GM18502 (cell line): ENCODE results near the gene DCP1A.
"Not testable (repeated sequence)": the region's sequence is repeated elsewhere in the genome, so short reads cannot be mapped to it uniquely, and the experiment has no call there.

Source experiments
- ATAC-seq: cut with Tn5 transposase; IDR thresholded peaks from one replicate; pipeline ENCODE4 v1.9.1; 2021; ENCODE audit warnings: mild to moderate bottlenecking; ENCODE audit not compliant: unreplicated experiment, poor library complexity

DCP1A gene

GRCh38 chr3:53347261-53348064 is at the start of gene DCP1A:
DCP1A (minus strand) TSS chr3:53347543; CDS start chr3:53347517, 26 bp downstream.
- peak; percentile 97 for ATAC-seq

GRCh38 chr3:53384465-53385423 is 37.4 kb upstream of the DCP1A start:
- ATAC-seq: no peak

GRCh38 chr3:53382106-53382505 is 34.8 kb upstream of the DCP1A start:
- no peak for ATAC-seq

GRCh38 chr3:53380306-53380705 is 33.0 kb upstream of the DCP1A start:
- no peak for ATAC-seq

GRCh38 chr3:53379898-53380297 is 32.6 kb upstream of the DCP1A start:
- no peak for ATAC-seq

- no peak for ATAC-seq
Observed at GRCh38 chr3:53377794-53378193, 30.5 kb upstream of the DCP1A start.

GRCh38 chr3:53376679-53377078 is 29.3 kb upstream of the DCP1A start:
- no peak for ATAC-seq

- ATAC-seq: no peak
Observed at GRCh38 chr3:53375019-53375418, 27.7 kb upstream of the DCP1A start.

GRCh38 chr3:53370719-53371118 is 23.4 kb upstream of the DCP1A start:
- not testable (repeated sequence) for ATAC-seq

- ATAC-seq: no peak
Observed at GRCh38 chr3:53361852-53362251, 14.5 kb upstream of the DCP1A start.

GRCh38 chr3:53357458-53357857 is 10.1 kb upstream of the DCP1A start:
- no peak for ATAC-seq

GRCh38 chr3:53354945-53355498 is 7.7 kb upstream of the DCP1A start:
- no peak for ATAC-seq

GRCh38 chr3:53353202-53353601 is 5.9 kb upstream of the DCP1A start:
- no peak for ATAC-seq

GRCh38 chr3:53350652-53351051 is 3.3 kb upstream of the DCP1A start:
- ATAC-seq: no peak

- not testable (repeated sequence) for ATAC-seq
Observed at GRCh38 chr3:53348118-53348517, 775 bp upstream of the DCP1A start.

- peak; percentile 5 for ATAC-seq
Observed at GRCh38 chr3:53346922-53347260, 452 bp downstream of the DCP1A start.

GRCh38 chr3:53346514-53346913 is 829 bp downstream of the DCP1A start:
- ATAC-seq: no peak

GRCh38 chr3:53342353-53342752 is 5.0 kb downstream of the DCP1A start:
- ATAC-seq: no peak

- no peak for ATAC-seq
Observed at GRCh38 chr3:53337167-53337940, 10.0 kb downstream of the DCP1A start.

- no peak for ATAC-seq
Observed at GRCh38 chr3:53334742-53335141, 12.6 kb downstream of the DCP1A start.
